SK-N-SH treated with all-trans-retinoic acid at 6 μM for 48 hours (cell line): ENCODE results near the gene POLDIP2.

Experiments used
- ATAC-seq: fragments of 200-7000 bp; cut with Tn5 transposase; 3 replicates; pipeline ENCODE4 v1.9.1; 2020; ENCODE audit warnings: mild to moderate bottlenecking, moderate library complexity
- ARNTL ChIP-seq: fragments of 450-650 bp; formaldehyde crosslinking; IDR thresholded peaks from 2 replicates; pipeline ENCODE4 v1.5.0; 2020; ENCODE audit warnings: low read depth, mild to moderate bottlenecking, moderate library complexity, borderline replicate concordance
- CREB5 ChIP-seq: fragments of 250-450 bp; sonication (Bioruptor Pico); IDR thresholded peaks from 2 replicates; pipeline ENCODE4 v1.5.1; 2020; ENCODE audit warnings: low read depth, mild to moderate bottlenecking, moderate library complexity
- CSDC2 ChIP-seq: fragments of 250-450 bp; sonication (Bioruptor Pico); IDR thresholded peaks from 2 replicates; pipeline ENCODE4 v1.5.0; 2020; ENCODE audit warnings: mild to moderate bottlenecking, moderate library complexity
- CSRNP3 ChIP-seq: fragments of 250-450 bp; sonication (Bioruptor Pico); IDR thresholded peaks from 2 replicates; pipeline ENCODE4 v1.5.1; 2021; ENCODE audit warnings: mild to moderate bottlenecking, moderate library complexity
- ESRRG ChIP-seq: fragments of 250-450 bp; sonication (Bioruptor Pico); IDR thresholded peaks from 2 replicates; pipeline ENCODE4 v1.6.1; 2021; ENCODE audit warnings: mild to moderate bottlenecking
- GLIS3 ChIP-seq: fragments of 250-450 bp; sonication (Bioruptor Pico); IDR thresholded peaks from 2 replicates; pipeline ENCODE4 v1.5.0; 2020; ENCODE audit warnings: mild to moderate bottlenecking, moderate library complexity
- ISL1 ChIP-seq: fragments of 250-450 bp; sonication (Bioruptor Pico); IDR thresholded peaks from 2 replicates; pipeline ENCODE4 v2.1.2; 2022; ENCODE audit warnings: mild to moderate bottlenecking, moderate library complexity
- OSR1 ChIP-seq: fragments of 250-450 bp; sonication (Bioruptor Pico); IDR thresholded peaks from 2 replicates; pipeline ENCODE4 v1.8.0; 2022; ENCODE audit warnings: moderate library complexity, mild to moderate bottlenecking, inconsistent platforms
- PATZ1 ChIP-seq: fragments of 250-450 bp; sonication (Bioruptor Pico); IDR thresholded peaks from 2 replicates; pipeline ENCODE4 v1.8.0; 2020; ENCODE audit warnings: mild to moderate bottlenecking, moderate library complexity, borderline replicate concordance
- POU6F1 ChIP-seq: fragments of 250-450 bp; sonication (Bioruptor Pico); IDR thresholded peaks from 2 replicates; pipeline ENCODE4 v1.8.0; 2021; ENCODE audit warnings: low read depth, mild to moderate bottlenecking, moderate library complexity, borderline replicate concordance
- PPARA ChIP-seq: fragments of 250-450 bp; sonication (Bioruptor Pico); IDR thresholded peaks from 2 replicates; pipeline ENCODE4 v1.5.0; 2020; ENCODE audit warnings: mild to moderate bottlenecking, borderline replicate concordance
- RARB ChIP-seq: fragments of 250-450 bp; sonication (Bioruptor Pico); IDR thresholded peaks from 2 replicates; pipeline ENCODE4 v1.8.0; 2021; ENCODE audit warnings: mild to moderate bottlenecking, moderate library complexity
- SNAI2 ChIP-seq: fragments of 250-450 bp; sonication (Bioruptor Pico); IDR thresholded peaks from 2 replicates; pipeline ENCODE4 v1.5.0; 2020; ENCODE audit warnings: mild to moderate bottlenecking, moderate library complexity
- TCF4 ChIP-seq: fragments of 250-450 bp; sonication (Bioruptor Pico); IDR thresholded peaks from 2 replicates; pipeline ENCODE4 v1.8.0; 2021; ENCODE audit warnings: mild to moderate bottlenecking, moderate library complexity, borderline replicate concordance
- TOX ChIP-seq: fragments of 250-450 bp; sonication (Bioruptor Pico); IDR thresholded peaks from 2 replicates; pipeline ENCODE4 v1.8.0; 2021; ENCODE audit warnings: mild to moderate bottlenecking, moderate library complexity, borderline replicate concordance
- TSHZ2 ChIP-seq: fragments of 250-450 bp; sonication (Bioruptor Pico); IDR thresholded peaks from 2 replicates; pipeline ENCODE4 v1.5.0; 2020; ENCODE audit warnings: mild to moderate bottlenecking, moderate library complexity
- ZC3H10 ChIP-seq: fragments of 250-450 bp; sonication (Bioruptor Pico); IDR thresholded peaks from 2 replicates; pipeline ENCODE4 v1.5.1; 2021; ENCODE audit warnings: mild to moderate bottlenecking, moderate library complexity
- ZFP3 ChIP-seq: fragments of 250-450 bp; sonication (Bioruptor Pico); IDR thresholded peaks from 2 replicates; pipeline ENCODE4 v1.5.0; 2020; ENCODE audit warnings: mild to moderate bottlenecking, moderate library complexity
- ZFP30 ChIP-seq: fragments of 450-650 bp; formaldehyde crosslinking; IDR thresholded peaks from 2 replicates; pipeline ENCODE4 v1.5.0; 2022; ENCODE audit warnings: mild to moderate bottlenecking, moderate library complexity
- ZNF565 ChIP-seq: fragments of 450-650 bp; formaldehyde crosslinking; conservative IDR thresholded peaks from 2 replicates; pipeline ENCODE4 v1.5.0; 2020; ENCODE audit warnings: low read depth, mild to moderate bottlenecking, moderate library complexity
- ZNF70 ChIP-seq: fragments of 450-650 bp; formaldehyde crosslinking; IDR thresholded peaks from 2 replicates; pipeline ENCODE4 v1.5.0; 2020; ENCODE audit warnings: mild to moderate bottlenecking, moderate library complexity

Gene POLDIP2

GRCh38 chr17:28402844-28403243, 45.5 kb upstream of the POLDIP2 start:
- ATAC-seq = no peak
- TF ChIP-seq OSR1 (no peak), GLIS3 (no peak), TCF4 (CRISPR knock-in tag) (no peak)

- ATAC-seq = no peak
- TF ChIP-seq ISL1 (CRISPR knock-in tag) = no peak
- no peak for TF ChIP-seq CSDC2 (CRISPR knock-in tag)
- no peak for TF ChIP-seq ZFP3 (CRISPR knock-in tag)
These were observed 44.9 kb upstream of the POLDIP2 start for GRCh38 chr17:28402224-28402630.

- ATAC-seq = no peak
- no peak for TF ChIP-seq ZFP30
- no peak for TF ChIP-seq TSHZ2 (CRISPR knock-in tag)
- no peak for TF ChIP-seq ZNF70 (CRISPR knock-in tag)
- no peak for TF ChIP-seq ISL1 (CRISPR knock-in tag)
- no peak for TF ChIP-seq POU6F1 (CRISPR knock-in tag)
- no peak for TF ChIP-seq ESRRG (CRISPR knock-in tag)
- TF ChIP-seq PATZ1 = no peak
- TF ChIP-seq CSRNP3 (CRISPR knock-in tag) = no peak
- no peak for TF ChIP-seq ZFP3 (CRISPR knock-in tag)
- TF ChIP-seq TOX = no peak
- TF ChIP-seq PPARA (CRISPR knock-in tag) = no peak
- TF ChIP-seq OSR1 = no peak
- TF ChIP-seq ARNTL (CRISPR knock-in tag) = no peak
- no peak for TF ChIP-seq CREB5 (CRISPR knock-in tag)
- TF ChIP-seq SNAI2 (CRISPR knock-in tag) = no peak
- TF ChIP-seq, all 23 proteins: peak for 0
These were observed 42.5 kb upstream of the POLDIP2 start for GRCh38 chr17:28399808-28400207.

GRCh38 chr17:28398280-28398981, 41.1 kb upstream of the POLDIP2 start:
- no peak; the same call in 1 of the 3 replicates for ATAC-seq
- no peak for TF ChIP-seq ISL1 (CRISPR knock-in tag)
- no peak for TF ChIP-seq ARNTL (CRISPR knock-in tag)
- no peak for TF ChIP-seq TOX
- TF ChIP-seq ESRRG (CRISPR knock-in tag) = no peak
- TF ChIP-seq ZNF565 (CRISPR knock-in tag) = no peak
- TF ChIP-seq RARB (CRISPR knock-in tag) = no peak
- no peak for TF ChIP-seq ZFP30
- TF ChIP-seq OSR1 = no peak
- TF ChIP-seq PPARA (CRISPR knock-in tag) = no peak
- TF ChIP-seq CSRNP3 (CRISPR knock-in tag) = no peak
- no peak for TF ChIP-seq ZFP3 (CRISPR knock-in tag)
- no peak for TF ChIP-seq ZC3H10 (CRISPR knock-in tag)
